HepG2 (cell line): ENCODE results near the gene TM2D1. TPM values are rescaled to one million over a fixed set of nuclear protein-coding genes. Genes with fewer than 3 reads are reported as not detected.

Source experiments
- ATAC-seq: fragments of 200-7000 bp; cut with Tn5 transposase; 3 replicates; pipeline ENCODE4 v1.9.1; 2020; ENCODE audit warnings: mild to moderate bottlenecking, moderate library complexity
- BruUV-seq: library from RNA; stranded (reverse); fragments of 400-500 nt; replicated peaks from 2 replicates; lab custom pipeline; 2021; lab: Mats Ljungman, UMichigan
- CTCF ChIA-PET: fragments of 300-600 bp; formaldehyde crosslinking; extraction: SDS; loops from one replicate; lab custom pipeline; 2021; ENCODE audit warnings: low total read pairs, inconsistent platforms, low intra/inter-chr PET ratio; lab: Yijun Ruan, JAX
- POLR2A ChIA-PET: fragments of 350-600 bp; sonication (Branson Sonifier 250); formaldehyde crosslinking; loops from one replicate; lab custom pipeline; 2020; ENCODE audit warnings: antibody characterized with exemption, inconsistent platforms; lab: Yijun Ruan, JAX
- DNase-seq: peaks from one replicate; pipeline ENCODE4 v3.0.0-alpha.2; 2015; ENCODE audit warnings: low spot score
- FAIRE-seq: peaks from 3 replicates; lab custom pipeline; 2011; peaks lifted over from hg19 to GRCh38; lab: Jason Lieb, UNC
- H2AFZ ChIP-seq: one replicate; pipeline ENCODE4 v1.6.1; 2011; ENCODE audit warnings: low read length, inconsistent platforms
- H3K27ac ChIP-seq: fragments of 300-600 bp; 3 replicates; pipeline ENCODE4 v1.8.0; 2011; ENCODE audit warnings: mixed run types, mild to moderate bottlenecking, mixed read lengths, low read length, inconsistent platforms; ENCODE audit not compliant: insufficient read depth; ENCODE audit errors: extremely low read length
- H3K27me3 ChIP-seq, 2 experiments: fragments of 200-600 bp in 1 of 2; 2 replicates in 1 of 2; 3 replicates in 1 of 2; pipeline versions ENCODE4 v1.6.0 to v1.8.0; 2011; ENCODE audit warnings: low read length in 2 of 2, mild to moderate bottlenecking in 2 of 2, moderate library complexity in 2 of 2, inconsistent platforms in 1 of 2; ENCODE audit not compliant: insufficient read depth in 2 of 2, control insufficient read depth in 1 of 2
- H3K36me3 ChIP-seq, 2 experiments: fragments of 200-600 bp in 1 of 2; replicated peaks in 1 of 2; 2 replicates in 1 of 2; 3 replicates in 1 of 2; pipeline versions ENCODE4 v1.5.1 to v1.8.0; 2011; ENCODE audit warnings: low read length in 2 of 2, inconsistent platforms in 1 of 2; ENCODE audit not compliant: insufficient read depth in 2 of 2, control insufficient read depth in 1 of 2
- H3K4me1 ChIP-seq: 2 replicates; pipeline ENCODE4 v1.5.1; 2012; ENCODE audit warnings: low read length, inconsistent platforms; ENCODE audit not compliant: insufficient read depth
- H3K4me2 ChIP-seq: 2 replicates; pipeline ENCODE4 v1.6.0; 2011; ENCODE audit warnings: low read depth, low read length, inconsistent platforms
- H3K4me3 ChIP-seq, 3 experiments: fragments of 200-600 bp in 1 of 3; sonication (generic), shearing (Covaris generic) in 1 of 3; replicated peaks in 1 of 3; 2 replicates each; pipeline ENCODE4 v1.5.1; 2011 to 2016; ENCODE audit warnings: low read length in 3 of 3, inconsistent platforms in 2 of 3, low read depth in 2 of 3, mild to moderate bottlenecking in 2 of 3, control low read depth in 1 of 3, mixed read lengths in 1 of 3; ENCODE audit not compliant: insufficient read depth in 1 of 3
- H3K79me2 ChIP-seq: one replicate; pipeline ENCODE4 v1.6.1; 2011; ENCODE audit warnings: low read length, inconsistent platforms; ENCODE audit not compliant: insufficient read depth
- H3K9ac ChIP-seq: 2 replicates; pipeline ENCODE4 v1.6.0; 2011; ENCODE audit warnings: mild to moderate bottlenecking, low read depth, low read length, inconsistent platforms; ENCODE audit not compliant: insufficient read depth
- H3K9me3 ChIP-seq: 2 replicates; pipeline ENCODE4 v1.5.1; 2012; ENCODE audit warnings: mild to moderate bottlenecking, low read length
- H4K20me1 ChIP-seq: 2 replicates; pipeline ENCODE4 v1.6.0; 2011; ENCODE audit warnings: inconsistent platforms, mild to moderate bottlenecking, low read length, moderate library complexity; ENCODE audit not compliant: insufficient read depth
- HDAC2 ChIP-seq: sonication (generic); formaldehyde crosslinking; IDR thresholded peaks from 2 replicates; pipeline ENCODE4 v1.4.0; 2020; ENCODE audit warnings: missing genetic modification reagents
- HOXD1 ChIP-seq: sonication (generic); formaldehyde crosslinking; IDR thresholded peaks from 2 replicates; pipeline ENCODE4 v1.5.0; 2020; ENCODE audit warnings: missing genetic modification reagents
- ZNF44 ChIP-seq: sonication (generic); formaldehyde crosslinking; IDR thresholded peaks from 2 replicates; pipeline ENCODE4 v1.5.1; 2020; ENCODE audit warnings: mild to moderate bottlenecking, missing genetic modification reagents
- WGBS: methylation state at CpG from one replicate; pipeline ENCODE4 v1.1.6; 2017; ENCODE audit warnings: low lambda C conversion rate; 5-methylcytosine and 5-hydroxymethylcytosine counted together
- in situ Hi-C: cut with HindIII; loops from 2 replicates; pipeline ENCODE4 v1.10.0; 2017; ENCODE audit warnings: low pct_unique_long_range_greater_than_20kb; ENCODE audit not compliant: extremely low pct_ligation_motif_present
- intact Hi-C: fragments of 100-400 bp; cut with micrococcal nuclease; formaldehyde crosslinking; loops from one replicate; pipeline ENCODE4 v1.10.0; 2022; ENCODE audit not compliant: unreplicated experiment
- polyA plus RNA-seq, 8 experiments: library from polyadenylated mRNA; depleted of rRNA in 3 of 8; stranded (reverse) in 7 of 8; unstranded in 1 of 8; fragments of >200 nt; fragmentation: Illumina TruSeq in 4 of 8; extraction: Trizol in 4 of 8; gene quantifications; 2 replicates each; pipeline versions ENCODE4 v1.2.1 to v1.2.3, GENCODE V29; 2011 to 2016; ENCODE audit warnings: low read depth in 4 of 8, missing spikeins in 1 of 8, mixed read lengths in 1 of 8; ENCODE audit not compliant: insufficient read depth in 1 of 8
- total RNA-seq, 5 experiments: library from RNA; depleted of rRNA; stranded (reverse); fragments of >200 nt; fragmentation: Illumina TruSeq; extraction: Trizol; gene quantifications; 2 replicates each; pipeline ENCODE4 v1.2.3, GENCODE V29; 2016; ENCODE audit warnings: low read depth in 1 of 5

TM2D1 gene
- total and polyA plus RNA-seq, 2 of the 13 experiments (the other 11 are each of a cell fraction or from before 2014, with no cell fraction given): 26.6 to 49.0 TPM

DNA sequence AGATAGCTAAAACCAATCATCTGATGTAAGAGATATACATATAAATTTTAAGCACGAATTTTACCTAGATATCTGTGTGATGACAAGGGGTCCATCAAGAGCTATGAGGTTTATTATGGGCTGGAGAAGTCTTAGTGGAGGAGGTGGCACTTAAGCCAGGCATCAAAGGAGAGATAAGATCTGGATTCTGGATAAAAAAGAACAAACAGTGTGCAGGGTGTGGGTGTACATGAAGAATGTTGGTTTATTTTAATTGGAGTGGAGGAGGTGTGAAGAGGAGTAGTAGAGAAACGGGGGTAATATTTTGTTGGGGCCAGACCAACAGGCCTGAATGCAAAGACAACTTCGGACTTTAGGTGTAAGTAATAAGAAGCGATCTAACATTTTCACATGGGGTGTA is 80.6 kb downstream of the TM2D1 start:
- no peak overlapping the region for H3K4me3 ChIP-seq
- FAIRE-seq (no peak), DNase-seq (no peak), ATAC-seq (no peak)
- 10% methylated on average over 4 of the region's 4 CpGs for WGBS
- no peaks in the 10 kb centered on the region for H3K9me3 ChIP-seq
- no TSS peak for BruUV-seq
- H2AFZ ChIP-seq: no peak overlapping the region
- POLR2A ChIA-PET: no interaction called here
- intact Hi-C loops (no loop called here), in situ Hi-C loops (loop anchor here (10.0 kb wide), 1 partner anchor 670 kb away; no protein-coding TSS in a partner anchor)
- no peak overlapping the region for H3K27ac ChIP-seq
- H3K36me3 ChIP-seq: no peaks in the 10 kb centered on the region
- H3K4me1 ChIP-seq: peaks cover 6% of the 10 kb centered on the region; the same call in 1 of the 2 replicates
- no peak overlapping the region for H3K9ac ChIP-seq
- H3K4me2 ChIP-seq: no peak overlapping the region
- CTCF ChIA-PET: no interaction called here
- peaks cover 0 to 30% of the 10 kb centered on the region in 2 experiments; a peak in 2 of 5 replicates for H3K27me3 ChIP-seq
- TF ChIP-seq HDAC2 (no peak), ZNF44 (CRISPR knock-in tag) (no peak)
- TF ChIP-seq, all 625 proteins: peak for 0
- Histone ChIP-seq H4K20me1 (no peaks in the 10 kb centered on the region), H3K79me2 (no peaks in the 10 kb centered on the region)

GRCh38 chr1:61642475-61643232 is 82.3 kb downstream of the TM2D1 start:
- Histone ChIP-seq H4K20me1 (no peaks in the 10 kb centered on the region), H3K4me1 (peaks cover 6% of the 10 kb centered on the region; the same call in 1 of the 2 replicates), H3K4me2 (no peak overlapping the region), H3K27ac (no peak overlapping the region), H3K9me3 (no peaks in the 10 kb centered on the region), H3K9ac (no peak overlapping the region), H3K27me3 (peaks cover 0 to 36% of the 10 kb centered on the region in 2 experiments; a peak in 3 of 5 replicates), H3K4me3 (no peak overlapping the region), H3K36me3 (no peaks in the 10 kb centered on the region), H2AFZ (no peak overlapping the region), H3K79me2 (no peaks in the 10 kb centered on the region)
- TF ChIP-seq HOXD1 (CRISPR knock-in tag): no peak
- WGBS: 66% methylated on average over 5 of the region's 5 CpGs
- FAIRE-seq (no peak), DNase-seq (no peak), ATAC-seq (no peak)
- ChIA-PET POLR2A (no interaction called here), CTCF (interaction anchor here (0.7 to 1.1 kb wide), 2 partner anchors 16 to 794 kb away, joined by 3 read pairs; no protein-coding TSS in a partner anchor)
- in situ Hi-C loops (loop anchor here (10.0 kb wide), 1 partner anchor 668 kb away; no protein-coding TSS in a partner anchor), intact Hi-C loops (no loop called here)
- no TSS peak for BruUV-seq
